ENCODE results near the gene PTPRN2. TPM values are rescaled to one million over a fixed set of nuclear protein-coding genes. Genes with fewer than 3 reads are reported as not detected.
"Not testable (repeated sequence)": the region's sequence is repeated elsewhere in the genome, so short reads cannot be mapped to it uniquely, and the experiment has no call there.

PTPRN2 gene
- total RNA-seq, 1 donor from 2014 or later, result 2.4 TPM

DNA sequence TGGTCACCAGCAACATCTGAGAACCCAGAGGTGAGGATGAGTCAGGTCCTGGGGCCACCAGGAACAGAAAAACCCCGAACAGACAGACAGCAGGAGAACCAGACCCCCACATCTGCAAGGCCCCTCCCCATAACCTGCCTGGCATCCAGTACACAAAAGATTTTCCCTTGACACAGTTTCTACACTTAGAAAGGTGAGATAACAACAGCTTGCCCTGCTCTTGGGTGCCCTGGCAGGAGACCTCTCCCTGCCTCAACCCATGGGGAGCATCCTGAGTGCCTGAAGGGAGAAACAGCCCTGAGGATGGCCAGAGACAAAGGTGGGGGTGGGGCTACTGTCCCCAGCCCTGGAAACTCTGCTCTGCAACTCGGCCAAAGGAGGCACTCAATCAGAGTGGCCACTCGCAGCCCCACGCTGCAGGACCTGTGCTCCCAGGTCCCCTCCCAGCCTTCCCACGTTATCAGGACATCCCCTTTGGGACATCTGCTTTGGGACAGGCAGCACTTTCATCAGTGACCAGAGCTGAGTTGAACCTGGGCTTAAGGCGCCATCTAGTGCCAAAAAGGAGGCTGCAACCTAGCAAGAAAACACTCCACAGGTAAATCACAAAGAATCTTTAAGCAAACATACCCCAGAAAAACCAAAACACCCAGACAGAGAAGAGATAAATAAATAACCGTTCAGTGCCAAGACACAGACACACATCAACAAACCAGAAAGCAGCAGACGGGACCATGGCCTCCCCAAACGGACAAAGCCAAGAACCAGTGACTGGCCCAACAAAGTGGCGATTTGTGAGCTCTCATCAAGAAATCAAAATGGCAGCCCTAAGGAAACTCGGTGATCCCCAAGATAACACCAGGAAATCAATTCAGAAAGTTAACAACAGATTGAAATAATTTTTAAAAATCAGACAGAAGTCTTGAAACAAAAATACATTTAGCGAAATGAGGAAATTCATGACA lies 233.7 kb downstream of the PTPRN2 start:
- no peak overlapping the region for H3K4me3 ChIP-seq (ENCODE audit: low read depth, low read length)
- TF ChIP-seq, protein P1, sequence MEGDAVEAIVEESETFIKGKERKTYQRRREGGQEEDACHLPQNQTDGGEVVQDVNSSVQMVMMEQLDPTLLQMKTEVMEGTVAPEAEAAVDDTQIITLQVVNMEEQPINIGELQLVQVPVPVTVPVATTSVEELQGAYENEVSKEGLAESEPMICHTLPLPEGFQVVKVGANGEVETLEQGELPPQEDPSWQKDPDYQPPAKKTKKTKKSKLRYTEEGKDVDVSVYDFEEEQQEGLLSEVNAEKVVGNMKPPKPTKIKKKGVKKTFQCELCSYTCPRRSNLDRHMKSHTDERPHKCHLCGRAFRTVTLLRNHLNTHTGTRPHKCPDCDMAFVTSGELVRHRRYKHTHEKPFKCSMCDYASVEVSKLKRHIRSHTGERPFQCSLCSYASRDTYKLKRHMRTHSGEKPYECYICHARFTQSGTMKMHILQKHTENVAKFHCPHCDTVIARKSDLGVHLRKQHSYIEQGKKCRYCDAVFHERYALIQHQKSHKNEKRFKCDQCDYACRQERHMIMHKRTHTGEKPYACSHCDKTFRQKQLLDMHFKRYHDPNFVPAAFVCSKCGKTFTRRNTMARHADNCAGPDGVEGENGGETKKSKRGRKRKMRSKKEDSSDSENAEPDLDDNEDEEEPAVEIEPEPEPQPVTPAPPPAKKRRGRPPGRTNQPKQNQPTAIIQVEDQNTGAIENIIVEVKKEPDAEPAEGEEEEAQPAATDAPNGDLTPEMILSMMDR (IDR thresholded peaks at IDR 0.05; ENCODE audit: insufficient read depth, low read length, poor library complexity, severe bottlenecking), result peak; percentile 3
- no peaks in the 10 kb centered on the region for H3K36me3 ChIP-seq (ENCODE audit: control insufficient read depth, insufficient read depth, low read length)
- DNase-seq (ENCODE audit: low read depth), result no peak
- no peaks in the 10 kb centered on the region for H3K27me3 ChIP-seq (ENCODE audit: control insufficient read depth, insufficient read depth, low read length)

DNA sequence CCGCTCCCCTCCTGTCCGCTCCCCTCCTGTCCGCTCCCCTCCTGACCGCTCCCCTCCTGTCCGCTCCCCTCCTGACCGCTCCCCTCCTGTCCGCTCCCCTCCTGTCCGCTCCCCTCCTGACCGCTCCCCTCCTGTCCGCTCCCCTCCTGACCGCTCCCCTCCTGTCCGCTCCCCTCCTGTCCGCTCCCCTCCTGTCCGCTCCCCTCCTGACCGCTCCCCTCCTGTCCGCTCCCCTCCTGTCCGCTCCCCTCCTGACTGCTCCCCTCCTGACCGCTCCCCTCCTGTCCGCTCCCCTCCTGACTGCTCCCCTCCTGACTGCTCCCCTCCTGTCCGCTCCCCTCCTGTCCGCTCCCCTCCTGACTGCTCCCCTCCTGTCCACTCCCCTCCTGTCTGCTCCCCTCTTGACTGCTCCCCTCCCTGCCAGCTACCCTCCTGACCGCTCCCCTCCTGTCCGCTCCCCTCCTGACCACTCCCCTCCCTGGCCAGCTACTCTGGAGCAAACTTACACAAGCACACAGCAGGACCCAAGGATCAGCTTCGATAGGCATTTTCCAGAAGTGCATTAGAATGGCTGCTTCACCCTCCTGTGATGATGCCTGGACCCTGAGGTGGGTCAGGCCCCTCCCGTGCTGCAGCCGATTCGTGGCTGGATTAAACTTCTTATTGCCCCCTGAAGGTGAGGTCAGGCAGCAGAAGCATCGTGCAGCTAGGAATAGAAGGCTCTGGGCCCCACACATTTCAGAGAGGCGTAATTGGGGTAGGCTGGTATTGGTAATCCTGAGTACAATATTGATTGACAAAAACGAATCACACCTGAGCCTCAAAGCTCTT lies 235.5 kb downstream of the PTPRN2 start:
- H3K27me3 ChIP-seq (ENCODE audit: control insufficient read depth, insufficient read depth, low read length); DNase-seq (ENCODE audit: low read depth); H3K4me3 ChIP-seq (ENCODE audit: low read depth, low read length); H3K36me3 ChIP-seq (ENCODE audit: control insufficient read depth, insufficient read depth, low read length): not testable (repeated sequence)

DNA sequence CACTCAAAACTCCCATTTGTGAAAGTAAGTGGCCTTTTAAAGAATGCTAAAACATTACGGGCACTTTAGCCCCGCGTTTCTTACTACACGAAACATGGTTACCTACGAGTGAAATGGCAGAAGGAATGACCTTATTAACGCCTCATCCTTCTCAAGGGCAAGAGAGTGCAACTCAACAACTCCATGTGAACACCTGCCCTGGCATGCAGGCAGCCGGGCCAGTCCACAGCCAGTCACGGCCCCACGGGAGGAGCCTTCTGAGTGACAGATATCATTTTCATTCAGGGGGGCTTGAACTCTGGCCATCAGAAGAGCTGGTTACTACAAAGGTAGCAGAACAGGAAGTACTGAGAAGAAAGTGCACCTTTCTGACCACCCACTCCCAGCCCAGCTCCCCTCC lies 236.1 kb downstream of the PTPRN2 start:
- DNase-seq (ENCODE audit: low read depth), result no peak
- H3K36me3 ChIP-seq (ENCODE audit: control insufficient read depth, insufficient read depth, low read length), result no peaks in the 10 kb centered on the region
- H3K27me3 ChIP-seq (ENCODE audit: control insufficient read depth, insufficient read depth, low read length), result no peaks in the 10 kb centered on the region
- TF ChIP-seq, protein P1 (IDR thresholded peaks at IDR 0.05; ENCODE audit: insufficient read depth, low read length, poor library complexity, severe bottlenecking), result no peak
- no peak overlapping the region for H3K4me3 ChIP-seq (ENCODE audit: low read depth, low read length)

DNA sequence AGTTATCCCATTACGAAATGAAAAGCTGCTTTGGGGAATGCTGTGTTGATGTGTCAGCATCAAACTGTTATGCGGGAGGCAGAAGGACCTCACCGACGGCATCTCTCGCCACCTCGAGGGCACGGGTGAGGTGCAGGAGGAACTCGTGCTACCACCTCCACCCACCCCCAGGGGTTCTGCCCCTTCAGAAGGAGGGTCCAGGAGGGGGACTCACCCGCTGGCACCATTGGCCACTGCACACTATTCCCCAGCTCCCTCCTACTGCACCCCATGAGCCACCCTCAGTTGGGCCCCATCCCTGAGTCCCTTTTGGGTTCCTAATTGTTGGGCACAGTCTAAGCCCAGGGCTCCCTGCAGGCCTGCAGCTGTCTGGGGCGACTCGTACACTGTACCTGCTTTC lies 236.6 kb downstream of the PTPRN2 start:
- no peak for DNase-seq (ENCODE audit: low read depth)
- no peak overlapping the region for H3K4me3 ChIP-seq (ENCODE audit: low read depth, low read length)
- H3K27me3 ChIP-seq (ENCODE audit: control insufficient read depth, insufficient read depth, low read length), result no peaks in the 10 kb centered on the region
- no peaks in the 10 kb centered on the region for H3K36me3 ChIP-seq (ENCODE audit: control insufficient read depth, insufficient read depth, low read length)
- TF ChIP-seq, protein P1 (IDR thresholded peaks at IDR 0.05; ENCODE audit: insufficient read depth, low read length, poor library complexity, severe bottlenecking), result no peak

DNA sequence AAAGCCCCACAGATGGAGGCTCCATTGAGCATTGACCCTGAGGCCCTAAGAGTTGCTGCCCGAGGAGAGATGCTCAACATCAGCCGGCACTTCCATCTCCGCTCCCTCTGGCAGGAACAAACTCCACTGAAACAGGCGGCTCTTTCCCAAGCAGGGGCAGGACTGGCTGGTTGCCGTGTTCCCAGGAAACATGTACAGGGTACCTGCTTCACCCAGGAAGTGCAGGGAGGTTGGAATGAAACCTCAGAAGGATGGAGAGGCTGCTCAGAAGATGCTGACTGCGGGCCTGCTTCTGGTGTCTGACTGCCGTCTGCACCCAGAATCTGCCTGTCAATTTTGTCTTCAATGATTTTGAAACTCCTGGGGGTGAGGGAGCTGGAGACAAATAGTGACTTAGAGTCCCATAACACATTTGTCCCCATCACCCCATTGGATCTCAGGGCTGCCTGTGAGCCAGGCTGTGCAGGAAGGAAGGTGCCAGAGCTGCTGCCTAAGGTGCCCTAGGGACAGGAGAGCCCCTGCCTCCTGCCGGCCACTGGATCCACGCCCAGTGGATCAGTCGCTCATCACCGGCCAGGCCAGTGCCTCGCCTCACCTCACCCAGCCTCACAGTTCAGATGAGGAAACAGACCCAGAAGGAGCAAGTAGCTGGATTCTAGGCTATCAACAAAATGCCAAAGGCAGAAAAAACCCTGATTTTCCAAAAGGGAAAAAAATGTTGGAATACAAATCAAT lies 237.3 kb downstream of the PTPRN2 start:
- TF ChIP-seq, protein P1 (IDR thresholded peaks at IDR 0.05; ENCODE audit: insufficient read depth, low read length, poor library complexity, severe bottlenecking), result no peak
- no peaks in the 10 kb centered on the region for H3K36me3 ChIP-seq (ENCODE audit: control insufficient read depth, insufficient read depth, low read length)
- DNase-seq (ENCODE audit: low read depth), result no peak
- H3K4me3 ChIP-seq (ENCODE audit: low read depth, low read length), result no peak overlapping the region
- H3K27me3 ChIP-seq (ENCODE audit: control insufficient read depth, insufficient read depth, low read length), result no peaks in the 10 kb centered on the region

Measured in kidney epithelial cell (primary cell).